Measurements from ENCODE around the gene TMPRSS11A.

The TMPRSS11A gene

GRCh38 chr4:67869580-67870190, 93.6 kb downstream of the TMPRSS11A start:
- DNase-seq: no peak

DNA sequence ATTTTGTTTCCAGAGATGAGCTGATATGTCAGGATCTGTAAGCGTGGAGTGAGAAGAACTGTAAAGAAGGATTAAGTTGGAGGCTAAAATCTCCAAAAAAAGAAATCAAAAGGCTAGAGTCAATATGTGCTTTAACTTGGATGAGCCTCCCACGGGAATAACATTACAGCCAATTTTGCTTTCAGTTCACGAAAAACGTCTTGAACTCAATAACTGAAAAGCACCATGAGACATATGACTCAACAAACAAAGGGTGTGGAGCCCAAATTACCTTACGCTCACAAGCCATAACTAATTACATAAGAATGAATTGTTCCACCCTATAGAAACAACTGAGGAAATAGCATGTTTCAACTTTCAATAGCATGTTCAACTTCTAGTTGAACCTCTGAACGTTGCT, 101.8 kb downstream of the TMPRSS11A start:
- peak; percentile 2 for DNase-seq

Measured in fibroblast of skin of scalp (primary cell).